Ascending aorta (tissue), 2 donors: ENCODE data around the gene DEPDC4. TPM values are rescaled to one million over a fixed set of nuclear protein-coding genes. Genes with fewer than 3 reads are reported as not detected.
A peak's percentile ranks its signal among the peaks of the same experiment; 100 is the strongest.
"Not testable (repeated sequence)": the region's sequence is repeated elsewhere in the genome, so short reads cannot be mapped to it uniquely, and the experiment has no call there.

ENCODE experiments used
- DNase-seq, 2 donors: peaks; one replicate each; pipeline ENCODE4 v3.0.0-alpha.2; 2019; ENCODE audit warnings: low spot score in 2 of 2
- H3K27ac ChIP-seq, 2 donors: fragments of 200-600 bp; sonication (generic); one replicate each; pipeline ENCODE4 v1.5.1; 2016 to 2017; ENCODE audit warnings: mild to moderate bottlenecking in 1 of 2
- H3K27me3 ChIP-seq: fragments of 200-600 bp; sonication (generic); one replicate; pipeline ENCODE4 v1.5.1; 2017
- H3K36me3 ChIP-seq, 2 donors: fragments of 200-600 bp; sonication (generic); one replicate each; pipeline ENCODE4 v1.5.1; 2016
- H3K4me1 ChIP-seq, 2 donors: fragments of 200-600 bp; sonication (generic); one replicate each; pipeline ENCODE4 v1.5.1; 2016 to 2017; ENCODE audit warnings: mild to moderate bottlenecking in 1 of 2
- H3K4me3 ChIP-seq, 2 donors: fragments of 200-600 bp; sonication (generic); one replicate each; pipeline ENCODE4 v1.5.1; 2016 to 2017; ENCODE audit warnings: mild to moderate bottlenecking in 1 of 2
- H3K9me3 ChIP-seq, 2 donors: fragments of 200-600 bp; sonication (generic); one replicate each; pipeline ENCODE4 v1.5.1; 2016
- intact Hi-C: fragments of 100-400 bp; cut with DNase I; formaldehyde crosslinking; loops from one replicate; pipeline ENCODE4 v1.15.1; 2023
- total RNA-seq: library from RNA; depleted of rRNA; stranded (reverse); fragments of >200 nt; gene quantifications from one replicate; pipeline ENCODE4 v1.1.0, GENCODE V29; 2016
- TF ChIP-seq, protein P1 (sequence below), 3 experiments: fragments of 200-600 bp in 2 of 3; fragments of 450-650 bp in 1 of 3; sonication (generic) in 2 of 3; IDR thresholded peaks; one replicate each; pipeline ENCODE4 v1.5.1; 2016 to 2019; ENCODE audit warnings: antibody characterized with exemption in 3 of 3, mild to moderate bottlenecking in 1 of 3, moderate library complexity in 1 of 3

The DEPDC4 gene
- total RNA-seq, 1 donor from 2014 or later: not detected

DNA sequence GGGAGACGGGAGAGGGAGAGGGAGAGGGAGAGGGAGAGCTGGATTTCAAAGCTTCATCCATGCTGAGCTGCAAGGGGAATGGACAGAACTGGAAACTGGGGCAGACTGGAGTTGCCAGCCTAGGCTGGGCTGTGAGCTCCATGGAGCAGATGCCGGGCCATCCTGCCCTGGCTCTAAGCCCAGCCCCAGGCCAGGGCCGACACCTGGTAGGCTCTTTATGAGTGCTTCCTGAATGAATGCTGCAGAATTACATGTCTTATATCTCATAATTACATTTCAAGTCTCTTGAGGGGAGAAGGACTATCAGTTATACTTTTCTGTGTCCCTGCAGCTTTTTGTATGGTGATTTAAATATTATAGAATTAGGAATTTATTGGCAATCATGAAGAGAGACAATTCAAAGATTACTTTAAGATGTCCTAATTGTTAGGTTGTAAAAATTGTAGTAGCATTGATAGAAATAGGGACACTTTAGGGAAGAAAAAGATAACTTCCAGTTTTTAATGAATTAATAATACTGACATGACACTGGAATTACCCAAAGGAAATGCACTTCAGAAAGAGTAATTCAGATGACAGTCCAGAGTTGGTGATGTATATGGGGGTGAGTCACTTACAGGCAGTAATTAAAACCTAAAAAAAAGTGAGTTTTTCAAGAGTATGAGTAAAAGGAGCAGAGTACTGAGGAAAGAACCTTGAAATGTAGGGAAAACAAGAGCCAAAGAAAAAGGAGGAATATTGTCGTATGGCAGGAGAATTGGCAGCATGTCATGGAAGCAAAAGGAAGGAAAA lies 29.1 kb upstream of the DEPDC4 start:
- no peak overlapping the region for H3K27ac ChIP-seq
- intact Hi-C loops: no loop called here
- DNase-seq: no peak
- TF ChIP-seq, protein P1, sequence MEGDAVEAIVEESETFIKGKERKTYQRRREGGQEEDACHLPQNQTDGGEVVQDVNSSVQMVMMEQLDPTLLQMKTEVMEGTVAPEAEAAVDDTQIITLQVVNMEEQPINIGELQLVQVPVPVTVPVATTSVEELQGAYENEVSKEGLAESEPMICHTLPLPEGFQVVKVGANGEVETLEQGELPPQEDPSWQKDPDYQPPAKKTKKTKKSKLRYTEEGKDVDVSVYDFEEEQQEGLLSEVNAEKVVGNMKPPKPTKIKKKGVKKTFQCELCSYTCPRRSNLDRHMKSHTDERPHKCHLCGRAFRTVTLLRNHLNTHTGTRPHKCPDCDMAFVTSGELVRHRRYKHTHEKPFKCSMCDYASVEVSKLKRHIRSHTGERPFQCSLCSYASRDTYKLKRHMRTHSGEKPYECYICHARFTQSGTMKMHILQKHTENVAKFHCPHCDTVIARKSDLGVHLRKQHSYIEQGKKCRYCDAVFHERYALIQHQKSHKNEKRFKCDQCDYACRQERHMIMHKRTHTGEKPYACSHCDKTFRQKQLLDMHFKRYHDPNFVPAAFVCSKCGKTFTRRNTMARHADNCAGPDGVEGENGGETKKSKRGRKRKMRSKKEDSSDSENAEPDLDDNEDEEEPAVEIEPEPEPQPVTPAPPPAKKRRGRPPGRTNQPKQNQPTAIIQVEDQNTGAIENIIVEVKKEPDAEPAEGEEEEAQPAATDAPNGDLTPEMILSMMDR (IDR thresholded peaks at IDR 0.05): no peak
- peaks cover 26 to 55% of the 10 kb centered on the region in 2 donors for H3K36me3 ChIP-seq
- H3K4me3 ChIP-seq: no peak overlapping the region
- H3K27me3 ChIP-seq: no peaks in the 10 kb centered on the region
- H3K4me1 ChIP-seq: no peaks in the 10 kb centered on the region
- H3K9me3 ChIP-seq: no peaks in the 10 kb centered on the region

DNA sequence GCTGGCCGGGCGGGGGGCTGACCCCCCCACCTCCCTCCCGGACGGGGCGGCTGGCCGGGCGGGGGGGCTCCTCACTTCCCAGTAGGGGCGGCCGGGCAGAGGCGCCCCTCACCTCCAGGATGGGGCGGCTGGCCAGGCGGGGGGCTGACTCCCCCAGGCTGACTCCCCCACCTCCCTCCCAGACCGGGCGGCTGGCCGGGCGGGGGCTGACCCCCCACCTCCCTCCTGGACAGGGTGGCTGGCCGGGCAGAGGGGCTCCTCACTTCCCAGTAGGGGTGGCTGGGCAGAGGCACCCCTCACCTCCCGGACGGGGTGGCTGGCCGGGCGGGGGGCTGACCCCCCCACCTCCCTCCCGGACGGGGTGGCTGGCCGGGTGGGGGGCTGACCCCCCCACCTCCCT lies 27.5 kb upstream of the DEPDC4 start:
- DNase-seq, H3K4me3 ChIP-seq, intact Hi-C loops, H3K9me3 ChIP-seq, H3K27me3 ChIP-seq, H3K4me1 ChIP-seq, H3K27ac ChIP-seq: not testable (repeated sequence)
- H3K36me3 ChIP-seq: peaks cover 20 to 39% of the 10 kb centered on the region in 2 donors

DNA sequence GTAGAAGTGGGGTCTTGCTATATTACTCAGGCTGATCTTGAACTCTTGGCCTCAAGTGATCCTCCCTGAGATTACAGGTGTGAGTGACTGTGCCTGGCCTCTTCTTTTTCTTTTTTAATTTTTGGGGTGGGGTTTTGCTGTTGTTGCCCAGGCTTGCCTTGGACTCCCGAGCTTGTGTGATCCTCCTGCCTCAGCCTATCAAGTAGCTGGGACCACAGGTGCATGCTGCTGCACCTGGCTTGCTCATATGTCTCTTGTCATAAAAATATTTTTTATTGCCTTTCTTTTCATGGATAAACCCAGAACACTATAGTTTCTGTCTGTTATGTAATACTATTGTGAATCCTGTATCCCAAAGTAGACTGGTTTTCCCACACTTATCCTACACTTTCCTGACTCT lies 26.1 kb upstream of the DEPDC4 start:
- TF ChIP-seq, protein P1 (IDR thresholded peaks at IDR 0.05): no peak
- no peaks in the 10 kb centered on the region for H3K27me3 ChIP-seq
- intact Hi-C loops: no loop called here

DNA sequence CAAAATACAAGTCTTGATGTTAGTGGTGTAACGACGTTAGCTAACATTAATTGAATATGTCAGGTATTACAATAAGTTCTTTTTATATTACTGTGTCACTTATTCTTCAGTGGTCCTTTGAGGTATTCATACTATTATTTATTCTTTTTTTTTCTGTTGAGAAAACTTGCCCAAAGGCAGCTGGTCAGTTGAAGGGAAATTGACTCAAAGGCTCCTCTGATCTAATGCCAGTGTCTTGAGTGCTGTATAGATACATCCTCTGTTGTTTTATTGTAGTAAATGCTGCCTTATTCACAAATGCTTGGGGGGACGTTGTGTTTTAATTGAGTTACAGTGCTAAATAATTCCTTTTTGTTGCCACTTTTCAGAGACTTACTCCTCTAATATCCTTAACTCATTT lies 23.1 kb upstream of the DEPDC4 start:
- TF ChIP-seq, protein P1 (IDR thresholded peaks at IDR 0.05): no peak
- no peaks in the 10 kb centered on the region for H3K9me3 ChIP-seq
- no peak overlapping the region for H3K4me3 ChIP-seq
- no peaks in the 10 kb centered on the region for H3K27me3 ChIP-seq
- intact Hi-C loops: no loop called here
- no peak overlapping the region for H3K27ac ChIP-seq
- peaks cover 15 to 17% of the 10 kb centered on the region in 2 donors for H3K36me3 ChIP-seq
- peaks cover 0 to 4% of the 10 kb centered on the region in 2 donors for H3K4me1 ChIP-seq
- no peak for DNase-seq

More for the DNA sequence above, 26.1 kb upstream of the DEPDC4 start:
- no peak for DNase-seq
- no peaks in the 10 kb centered on the region for H3K9me3 ChIP-seq
- no peak overlapping the region for H3K27ac ChIP-seq
- peaks cover 15 to 26% of the 10 kb centered on the region in 2 donors for H3K36me3 ChIP-seq
- H3K4me1 ChIP-seq: peaks cover 0 to 4% of the 10 kb centered on the region in 2 donors
- no peak overlapping the region for H3K4me3 ChIP-seq

DNA sequence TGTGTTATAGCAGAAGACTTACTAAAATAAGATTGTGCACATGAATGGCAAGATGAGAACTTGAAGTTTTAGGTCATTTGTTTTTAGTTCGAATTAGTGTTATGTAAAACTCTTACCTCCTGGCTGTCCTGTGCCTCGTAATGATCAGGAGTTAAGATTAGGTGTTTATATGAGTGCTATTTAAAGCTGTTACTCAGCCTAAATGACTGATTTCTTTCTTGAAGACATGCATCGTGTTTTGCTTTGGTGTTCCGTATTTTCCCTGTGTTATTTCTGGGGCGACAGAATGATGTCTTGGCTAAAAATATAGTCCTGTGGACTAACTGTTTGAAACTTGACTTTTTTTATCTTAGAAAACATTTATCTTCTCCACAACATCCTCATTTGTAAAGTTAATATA lies 22.2 kb upstream of the DEPDC4 start:
- H3K9me3 ChIP-seq: no peaks in the 10 kb centered on the region
- H3K4me3 ChIP-seq: peak overlapping the region in 1 of 2 donors; percentile 14
- no peaks in the 10 kb centered on the region for H3K27me3 ChIP-seq
- peaks cover 13 to 17% of the 10 kb centered on the region in 2 donors for H3K36me3 ChIP-seq
- peak overlapping the region; percentile 20 to 75 for H3K27ac ChIP-seq
- TF ChIP-seq, protein P1 (IDR thresholded peaks at IDR 0.05): no peak
- peaks cover 0 to 4% of the 10 kb centered on the region in 2 donors for H3K4me1 ChIP-seq
- DNase-seq: no peak
- intact Hi-C loops: no loop called here

DNA sequence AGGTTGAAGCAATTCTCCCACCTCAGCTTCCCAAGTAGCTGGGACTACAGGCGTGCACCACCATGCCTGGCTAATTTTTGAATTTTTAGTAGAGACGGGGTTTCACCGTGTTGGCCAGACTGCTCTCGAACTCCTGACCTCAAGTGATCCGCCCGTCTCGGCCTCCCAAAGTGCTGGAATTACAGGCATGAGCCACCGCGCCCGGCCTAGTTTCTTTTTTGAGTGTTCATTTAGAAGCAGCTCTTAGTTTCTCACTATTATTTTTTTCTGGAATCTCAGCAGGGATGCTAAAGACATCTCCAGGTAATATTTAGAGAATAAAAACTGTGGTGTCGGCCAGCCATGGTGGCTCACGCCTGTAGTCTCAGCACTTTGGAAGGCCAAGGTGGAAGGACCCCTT lies 17.7 kb upstream of the DEPDC4 start:
- DNase-seq, H3K4me1 ChIP-seq, H3K9me3 ChIP-seq, H3K36me3 ChIP-seq, H3K27ac ChIP-seq, H3K4me3 ChIP-seq, intact Hi-C loops, H3K27me3 ChIP-seq: not testable (repeated sequence)
